Measurements from ENCODE around the gene INPP5D.

DNA sequence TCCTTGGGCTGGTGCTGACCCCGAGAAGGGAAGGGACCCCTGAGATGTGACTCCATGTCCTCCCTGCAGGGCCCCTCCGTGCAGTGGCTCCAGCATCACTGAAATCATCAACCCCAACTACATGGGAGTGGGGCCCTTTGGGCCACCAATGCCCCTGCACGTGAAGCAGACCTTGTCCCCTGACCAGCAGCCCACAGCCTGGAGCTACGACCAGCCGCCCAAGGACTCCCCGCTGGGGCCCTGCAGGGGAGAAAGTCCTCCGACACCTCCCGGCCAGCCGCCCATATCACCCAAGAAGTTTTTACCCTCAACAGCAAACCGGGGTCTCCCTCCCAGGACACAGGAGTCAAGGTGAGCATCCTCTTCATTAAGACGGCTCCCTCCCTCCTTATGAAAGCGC is 137.9 kb downstream of the INPP5D start:
- TF ChIP-seq GATA3 (IDR thresholded peaks at IDR 0.05; ENCODE audit: low read depth, low read length) (no peak), GATA2 (IDR thresholded peaks at IDR 0.05; ENCODE audit: low read depth, low read length) (no peak)

Measured in SH-SY5Y (cell line).